ENCODE measurements around the gene SUPV3L1.
"Not testable (repeated sequence)": the region's sequence is repeated elsewhere in the genome, so short reads cannot be mapped to it uniquely, and the experiment has no call there.

The SUPV3L1 gene

GRCh38 chr10:69172241-69172982 lies 7.6 kb upstream of the SUPV3L1 start:
- CTCF ChIA-PET = interaction anchor here (1.0 to 1.9 kb wide), 6 partner anchors 13 to 236 kb away, joined by 3 to 6 read pairs (median 4); partner anchors contain the start of gene DDX21
- TF ChIP-seq CTCF (IDR thresholded peaks at IDR 0.05; ENCODE audit: control extremely low read depth, extremely low read depth, low read depth, missing control alignments) = no peak
- POLR2A ChIA-PET = no interaction called here
- DNase-seq (ENCODE audit: extremely low spot score) = peak; percentile 29

- ChIA-PET CTCF (interaction anchor here (1.0 to 1.6 kb wide), 2 partner anchors 9 to 224 kb away, joined by 4 to 5 read pairs; no protein-coding TSS in a partner anchor), POLR2A (interaction anchor here (0.6 kb wide), 1 partner anchor 78 kb away, joined by 4 read pairs; no protein-coding TSS in a partner anchor)
- DNase-seq (ENCODE audit: extremely low spot score) = not testable (repeated sequence)
These were observed 4.7 kb upstream of the SUPV3L1 start for GRCh38 chr10:69175326-69175725.

GRCh38 chr10:69176823-69177222 lies 3.2 kb upstream of the SUPV3L1 start:
- TF ChIP-seq CTCF (IDR thresholded peaks at IDR 0.05; ENCODE audit: control extremely low read depth, extremely low read depth, low read depth, missing control alignments) = no peak
- CTCF ChIA-PET = no interaction called here
- POLR2A ChIA-PET = no interaction called here
- no peak for DNase-seq (ENCODE audit: extremely low spot score)

- DNase-seq (ENCODE audit: extremely low spot score) = peak; percentile 29
- ChIA-PET POLR2A (no interaction called here), CTCF (no interaction called here)
- no peak for TF ChIP-seq CTCF (IDR thresholded peaks at IDR 0.05; ENCODE audit: control extremely low read depth, extremely low read depth, low read depth, missing control alignments)
These were observed 818 bp upstream of the SUPV3L1 start for GRCh38 chr10:69179089-69179742.

GRCh38 chr10:69180525-69181204 lies 631 bp downstream of the SUPV3L1 start:
- ChIA-PET CTCF (no interaction called here), POLR2A (interaction anchor here (0.6 kb wide), 1 partner anchor 52 kb away, joined by 3 read pairs; no protein-coding TSS in a partner anchor)
- TF ChIP-seq CTCF (IDR thresholded peaks at IDR 0.05; ENCODE audit: control extremely low read depth, extremely low read depth, low read depth, missing control alignments) = no peak
- DNase-seq (ENCODE audit: extremely low spot score) = no peak

GRCh38 chr10:69181433-69181832 lies 1.4 kb downstream of the SUPV3L1 start:
- POLR2A ChIA-PET = no interaction called here
- CTCF ChIA-PET = interaction anchor here (1.3 kb wide), 1 partner anchor 15 kb away, joined by 3 read pairs; no protein-coding TSS in a partner anchor
- DNase-seq (ENCODE audit: extremely low spot score) = no peak
- TF ChIP-seq CTCF (IDR thresholded peaks at IDR 0.05; ENCODE audit: control extremely low read depth, extremely low read depth, low read depth, missing control alignments) = no peak

Data from GM10248 (cell line).